Aorta (tissue), 5 donors: ENCODE results near the gene RBM47. TPM values are rescaled to one million over a fixed set of nuclear protein-coding genes. Genes with fewer than 3 reads are reported as not detected.

Experiments
- ATAC-seq: fragments of 200-7000 bp; cut with Tn5 transposase; one replicate; pipeline ENCODE4 v1.9.1; 2022; ENCODE audit warnings: moderate library complexity; ENCODE audit not compliant: low FRiP score
- DNase-seq, 2 donors: peaks; one replicate each; pipeline ENCODE4 v3.0.0-alpha.2; 2020
- H3K27ac ChIP-seq, 2 donors: one replicate each; pipeline ENCODE4 v1.5.1; 2013; ENCODE audit warnings: low read length in 2 of 2, mild to moderate bottlenecking in 2 of 2, moderate library complexity in 2 of 2, control low read depth in 1 of 2, inconsistent platforms in 1 of 2, low read depth in 1 of 2
- H3K27me3 ChIP-seq, 2 donors: one replicate each; pipeline ENCODE4 v1.6.1; 2013; ENCODE audit warnings: control low read depth in 1 of 2, low read length in 1 of 2, mild to moderate bottlenecking in 1 of 2, moderate library complexity in 1 of 2; ENCODE audit not compliant: insufficient read depth in 2 of 2, control insufficient read depth in 1 of 2
- H3K36me3 ChIP-seq, 2 donors: one replicate each; pipeline ENCODE4 v1.6.1; 2013; ENCODE audit warnings: control low read depth in 1 of 2, low read length in 1 of 2, mild to moderate bottlenecking in 1 of 2; ENCODE audit not compliant: insufficient read depth in 2 of 2, control insufficient read depth in 1 of 2
- H3K4me1 ChIP-seq, 2 donors: one replicate each; pipeline ENCODE4 v1.6.1; 2013; ENCODE audit warnings: low read length in 2 of 2, control low read depth in 1 of 2, mild to moderate bottlenecking in 1 of 2, moderate library complexity in 1 of 2; ENCODE audit not compliant: insufficient read depth in 2 of 2, control insufficient read depth in 1 of 2
- H3K4me3 ChIP-seq, 2 donors: one replicate each; pipeline ENCODE4 v1.5.1; 2013; ENCODE audit warnings: low read length in 2 of 2, control low read depth in 1 of 2, mild to moderate bottlenecking in 1 of 2
- H3K9me3 ChIP-seq: one replicate; pipeline ENCODE4 v1.6.1; 2013; ENCODE audit warnings: mild to moderate bottlenecking, low read length; ENCODE audit not compliant: control insufficient read depth
- WGBS, 2 donors: extraction: QIAGEN DNeasy Blood & Tissue Kit; methylation state at CpG; one replicate each; pipeline ENCODE4 v1.1.7; 2013; 5-methylcytosine and 5-hydroxymethylcytosine counted together
- intact Hi-C, 2 donors: fragments of 100-400 bp; cut with DNase I; formaldehyde crosslinking; loops; one replicate each; pipeline versions ENCODE4 v1.14.2 to v1.15.0; 2022
- long read RNA-seq, 2 donors: library from polyadenylated mRNA; unstranded; transcript quantifications; one replicate each; pipeline ENCODE4 v2.0.0, GENCODE V29; 2020 to 2021
- polyA plus RNA-seq, 2 donors: library from polyadenylated mRNA; stranded (reverse); fragments of 200-250 nt; gene quantifications; one replicate each; pipeline ENCODE4 v1.2.3, GENCODE V29; 2013
- total RNA-seq, 2 donors: library from RNA; stranded (reverse); fragmentation: NEBNext Ultra II Directional; extraction: Animal tissue kit (Norgen Biotek cat#: 25700); gene quantifications; one replicate each; pipeline ENCODE4 v1.2.1, GENCODE V29; 2021
- donor health status: healthy with polysubstance abuse.
- donor health status: Bipolar disorder and iron deficiency.
- donor health status: DM: no; HTN: no; CAD: no.
- donor health status: DM: no; HTN: no; CAD: no.
- donor health status: DM: yes; HTN: yes; CAD: no.

Gene RBM47
- total RNA-seq: 10 to 100 TPM; 20.7 to 33.5 TPM
- polyA plus RNA-seq: 10 to 100 TPM in 1 of 2 donors, 1 to 10 TPM in 1; 1.8 to 25.4 TPM
- long read RNA-seq, donor 1, partial matches to known transcripts: 0 of 11 reads
- long read RNA-seq, donor 1, other reads (novel, unspliced or antisense): 11 of 11 reads
- long read RNA-seq, donor 2, partial matches to known transcripts: 1 of 24 reads
- long read RNA-seq, donor 2, other reads (novel, unspliced or antisense): 23 of 24 reads

DNA sequence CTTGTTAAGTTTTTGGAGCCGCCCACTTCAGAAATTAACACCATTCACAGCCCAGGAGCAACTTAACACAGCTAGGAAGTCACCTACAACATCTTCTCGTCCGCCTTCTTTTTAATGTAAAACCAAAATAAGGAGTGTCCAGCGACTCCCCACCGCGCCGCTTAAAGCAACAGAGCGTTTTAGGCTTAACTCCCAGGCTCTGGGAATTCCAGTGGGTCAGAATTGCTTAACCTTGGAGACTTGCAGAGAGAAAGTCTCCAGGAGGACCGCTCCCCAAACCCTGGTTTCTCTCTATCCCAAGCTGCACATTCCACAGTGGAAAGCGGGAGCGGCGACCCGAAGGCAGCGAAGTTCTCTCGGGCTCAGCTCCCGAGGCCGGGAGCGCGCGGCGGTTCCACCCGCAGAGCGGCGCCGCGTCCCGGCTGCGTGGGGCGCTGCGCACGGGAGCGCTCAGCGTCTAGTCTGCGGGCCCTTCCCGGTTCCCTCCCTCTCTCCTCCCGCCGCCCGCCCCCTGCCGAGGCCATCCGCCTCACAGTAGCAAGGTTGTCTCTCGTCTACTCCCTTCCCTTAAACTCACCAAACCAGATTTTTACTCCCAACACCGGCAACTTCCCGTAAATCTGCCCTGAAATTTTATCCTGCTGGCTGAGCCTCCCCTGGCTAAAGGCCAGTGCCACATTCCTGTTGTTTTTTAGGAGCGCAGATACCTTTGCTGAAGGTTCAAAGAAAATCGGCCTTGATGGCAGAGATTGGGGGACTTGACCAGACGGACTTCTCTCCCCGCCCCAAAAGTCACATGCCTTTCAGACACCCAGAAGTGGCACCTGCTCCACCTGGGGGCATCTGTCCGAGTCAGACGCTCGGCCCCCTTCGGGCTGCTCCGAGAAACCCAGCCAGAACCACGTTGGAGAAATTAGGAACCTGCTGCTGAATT lies at the start of gene RBM47:
Gene RBM47 (minus strand): TSS at position 464 of the 934 bp plus-strand sequence. CDS start 190,971 bp downstream, outside the sequence.
- intact Hi-C loops: no loop called here
- ATAC-seq (peak; percentile 87), DNase-seq (peak; percentile 84 to 87)
- Histone ChIP-seq H3K4me1 (no peaks in the 10 kb centered on the region), H3K27ac (no peak within 1 kb of the TSS), H3K9me3 (peaks cover 2% of the 10 kb centered on the region), H3K4me3 (peak within 1 kb of the TSS; percentile 44 to 57), H3K27me3 (no peaks in the 10 kb centered on the region), H3K36me3 (no peaks in the 10 kb centered on the region)
- 2% methylated on average over 36 to 53 of the region's 53 CpGs for WGBS, 2 donors

DNA sequence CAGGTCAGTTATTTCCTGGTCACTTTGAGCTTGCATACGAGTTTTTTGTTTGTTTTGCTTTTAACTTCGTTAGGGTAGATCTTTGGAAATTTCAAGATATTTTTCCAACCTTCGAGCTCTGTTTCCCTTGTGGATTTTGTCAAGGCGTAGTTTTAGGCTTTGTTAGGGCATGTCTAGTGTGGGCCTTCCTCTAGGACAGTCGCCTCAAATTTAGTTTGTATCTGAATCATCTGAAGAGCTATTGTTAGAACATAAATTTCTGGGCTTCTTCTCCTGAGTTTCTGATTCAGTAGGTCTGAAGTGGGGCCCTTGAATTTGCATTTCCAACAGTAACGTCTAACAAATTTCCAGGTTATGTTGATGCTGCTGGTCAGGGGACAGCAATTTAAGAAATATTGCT lies 48.8 kb upstream of the RBM47 start:
- Histone ChIP-seq H3K4me3 (no peak overlapping the region), H3K9me3 (no peaks in the 10 kb centered on the region), H3K27ac (no peak overlapping the region), H3K36me3 (no peaks in the 10 kb centered on the region), H3K27me3 (no peaks in the 10 kb centered on the region), H3K4me1 (no peaks in the 10 kb centered on the region)
- intact Hi-C loops: no loop called here
- DNase-seq (no peak), ATAC-seq (no peak)
- WGBS, 2 donors: 77 to 80% methylated on average over 6 of the region's 6 CpGs

DNA sequence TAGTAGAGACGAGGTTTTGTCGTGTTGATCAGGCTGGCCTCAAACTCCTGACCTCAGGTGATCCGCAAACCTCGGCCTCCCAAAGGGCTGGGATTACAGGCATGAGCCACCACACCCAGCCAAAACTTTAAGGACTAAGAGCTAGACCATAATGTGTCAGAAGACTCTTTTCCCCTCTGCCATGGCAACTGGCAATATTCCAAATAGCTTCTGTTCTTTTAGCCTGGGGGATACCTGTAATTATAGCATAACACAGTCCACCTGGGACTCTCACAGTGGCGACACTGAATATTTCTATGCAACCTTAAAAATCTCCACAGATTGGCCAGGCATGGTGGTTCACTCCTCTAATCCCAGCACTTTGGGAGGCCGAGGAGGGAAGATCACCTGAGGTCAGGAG lies 45.5 kb upstream of the RBM47 start:
- DNase-seq (no peak), ATAC-seq (no peak)
- H3K4me1 ChIP-seq: no peaks in the 10 kb centered on the region
- intact Hi-C loops: no loop called here
- H3K9me3 ChIP-seq: no peaks in the 10 kb centered on the region
- no peak overlapping the region for H3K27ac ChIP-seq
- no peaks in the 10 kb centered on the region for H3K27me3 ChIP-seq
- no peak overlapping the region for H3K4me3 ChIP-seq
- no peaks in the 10 kb centered on the region for H3K36me3 ChIP-seq
- 81% methylated on average over 6 of the region's 6 CpGs for WGBS, 2 donors

DNA sequence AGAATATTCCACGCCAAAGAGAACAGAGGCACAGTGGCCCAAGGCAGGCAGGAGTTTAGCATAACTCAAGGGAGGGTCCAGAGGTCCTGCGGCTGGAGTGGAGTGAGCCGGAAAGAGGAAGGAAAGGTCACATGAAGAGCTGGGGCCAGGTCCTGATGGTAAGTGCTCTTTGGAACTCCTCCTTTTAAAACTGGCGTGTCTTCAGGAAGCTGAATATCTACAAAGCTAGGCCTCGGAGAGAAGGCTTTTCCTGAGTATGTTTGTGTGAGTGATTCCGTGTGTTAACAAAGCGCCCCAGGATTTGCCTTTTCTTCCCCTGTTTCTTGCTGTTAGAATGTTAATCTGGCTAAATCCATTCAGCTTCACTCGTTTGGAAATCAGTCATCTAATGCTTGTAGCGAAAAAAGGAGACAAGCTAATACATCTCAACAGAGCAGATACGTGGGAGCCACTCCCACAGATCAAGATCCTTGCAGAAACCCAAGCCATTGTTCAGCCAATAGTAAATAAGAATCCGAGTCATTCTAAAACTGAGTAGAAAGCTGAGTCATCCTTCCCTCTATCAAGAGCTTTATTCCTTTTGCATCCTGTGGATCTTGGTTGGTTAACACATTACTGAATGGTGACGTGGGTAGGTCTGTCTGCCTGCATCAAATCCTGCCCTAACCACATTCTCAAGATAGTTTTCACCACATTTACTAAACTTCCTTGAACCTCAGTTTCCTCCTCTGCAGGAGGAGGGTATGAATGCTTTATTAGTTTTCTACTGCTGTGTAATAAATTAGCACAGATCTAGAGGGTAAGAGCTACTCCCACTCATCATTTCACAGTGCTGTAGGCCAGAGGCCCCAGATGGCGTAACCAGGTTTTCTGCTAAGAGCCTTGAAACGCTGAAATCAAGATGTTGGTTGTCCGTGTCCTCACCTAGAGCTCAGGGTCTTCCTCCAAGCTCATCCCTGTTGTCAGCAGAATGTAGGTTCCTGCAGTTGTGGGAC lies 43.2 kb upstream of the RBM47 start:
- no peak overlapping the region for H3K4me3 ChIP-seq
- H3K27me3 ChIP-seq: no peaks in the 10 kb centered on the region
- ATAC-seq: no peak
- H3K36me3 ChIP-seq: no peaks in the 10 kb centered on the region
- no peaks in the 10 kb centered on the region for H3K4me1 ChIP-seq
- intact Hi-C loops: no loop called here
- no peak overlapping the region for H3K27ac ChIP-seq
- peak in 1 of 2 donors; percentile 61 for DNase-seq
- H3K9me3 ChIP-seq: no peaks in the 10 kb centered on the region
- 63 to 66% methylated on average over 15 of the region's 15 CpGs for WGBS, 2 donors

DNA sequence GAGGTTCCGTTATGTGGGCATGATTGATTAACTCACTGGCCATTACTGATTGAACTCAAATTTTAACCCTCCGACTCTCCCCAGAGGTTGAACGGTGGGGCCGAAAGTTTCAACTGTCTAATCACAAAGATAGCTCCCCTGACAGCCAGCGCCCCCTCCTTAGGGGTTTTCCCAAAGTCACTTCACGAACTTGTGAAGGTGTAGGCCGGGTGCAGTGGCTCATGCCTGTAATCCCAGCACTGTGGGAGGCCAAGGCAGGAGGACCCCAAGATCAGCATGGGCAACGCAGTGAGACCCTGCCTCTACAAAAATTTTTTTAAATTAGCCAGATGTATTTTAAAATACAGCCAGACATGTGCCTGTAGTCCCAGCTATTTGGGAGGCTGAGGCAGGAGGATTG lies 39.8 kb upstream of the RBM47 start:
- DNase-seq (no peak), ATAC-seq (no peak)
- Histone ChIP-seq H3K27me3 (no peaks in the 10 kb centered on the region), H3K36me3 (no peaks in the 10 kb centered on the region), H3K4me1 (no peaks in the 10 kb centered on the region), H3K4me3 (no peak overlapping the region), H3K27ac (no peak overlapping the region), H3K9me3 (no peaks in the 10 kb centered on the region)
- WGBS, 2 donors: 88 to 91% methylated on average over 8 of the region's 8 CpGs
- intact Hi-C loops: no loop called here

DNA sequence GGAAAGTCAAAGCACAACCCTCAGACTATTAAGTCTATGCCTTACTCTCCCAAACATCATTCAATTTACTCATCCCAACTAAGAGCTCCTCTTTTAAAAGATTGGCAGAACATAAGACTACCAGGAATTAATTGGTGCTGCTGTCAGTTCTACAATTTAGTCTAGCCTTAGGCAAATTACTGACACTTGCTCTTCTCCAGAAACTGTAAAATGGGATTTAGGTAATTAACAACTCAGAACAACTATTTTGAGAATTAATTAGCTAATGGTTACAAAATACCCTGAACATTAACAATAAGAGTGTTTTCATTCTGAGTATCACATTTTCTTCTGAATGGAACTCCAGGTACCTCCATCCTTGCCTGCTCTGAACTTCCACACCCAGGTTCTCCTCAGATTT lies 36.2 kb upstream of the RBM47 start:
- no peak overlapping the region for H3K27ac ChIP-seq
- intact Hi-C loops: no loop called here
- H3K9me3 ChIP-seq: no peaks in the 10 kb centered on the region
- H3K4me1 ChIP-seq: peaks cover 0 to 4% of the 10 kb centered on the region in 2 donors
- no peak for ATAC-seq
- H3K36me3 ChIP-seq: no peaks in the 10 kb centered on the region
- no peaks in the 10 kb centered on the region for H3K27me3 ChIP-seq
- no peak for DNase-seq
- no peak overlapping the region for H3K4me3 ChIP-seq

DNA sequence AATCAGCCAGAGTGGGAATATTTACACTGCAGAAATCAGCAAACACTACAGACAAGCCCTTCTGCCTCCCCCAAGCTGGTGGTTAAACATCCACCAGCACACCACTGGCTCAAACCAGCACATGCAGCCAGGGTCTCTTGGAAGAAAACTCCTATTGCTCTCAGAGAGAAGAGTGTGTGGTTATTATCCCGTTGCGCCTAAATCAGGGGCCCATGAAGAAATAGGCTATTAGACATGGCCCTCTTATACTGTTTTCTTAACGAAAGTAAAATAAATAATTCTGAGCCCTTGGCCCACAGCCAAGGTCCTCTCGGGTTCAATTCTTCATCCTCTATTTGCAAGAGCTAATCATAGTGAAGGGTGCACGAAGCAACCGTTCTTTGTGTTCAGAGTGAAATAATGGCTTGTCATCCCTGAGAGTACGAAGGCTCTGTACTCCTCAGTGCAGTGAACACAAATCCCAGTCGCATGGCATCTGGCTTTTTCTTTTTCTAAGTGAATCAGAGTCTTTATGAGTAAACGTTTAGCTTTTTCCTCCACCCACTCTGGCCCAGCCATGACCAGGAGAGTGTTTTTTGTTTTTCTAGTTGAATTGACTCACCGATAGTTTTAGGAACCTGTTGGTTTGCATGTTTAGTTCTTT lies 33.4 kb upstream of the RBM47 start:
- ATAC-seq: peak; percentile 33
- no peaks in the 10 kb centered on the region for H3K36me3 ChIP-seq

GRCh38 chr4:40661803-40662202 lies 32.1 kb upstream of the RBM47 start:
- Histone ChIP-seq H3K9me3 (no peaks in the 10 kb centered on the region), H3K27ac (no peak overlapping the region), H3K4me1 (peaks cover 0 to 4% of the 10 kb centered on the region in 2 donors), H3K36me3 (no peaks in the 10 kb centered on the region), H3K4me3 (no peak overlapping the region), H3K27me3 (no peaks in the 10 kb centered on the region)
- no peak for ATAC-seq
- intact Hi-C loops: no loop called here
- no peak for DNase-seq
- WGBS, 2 donors: 78 to 81% methylated on average over 4 of the region's 4 CpGs

More for the DNA sequence above, 33.4 kb upstream of the RBM47 start:
- Histone ChIP-seq H3K27ac (no peak overlapping the region), H3K27me3 (no peaks in the 10 kb centered on the region), H3K9me3 (no peaks in the 10 kb centered on the region), H3K4me3 (no peak overlapping the region), H3K4me1 (peaks cover 0 to 4% of the 10 kb centered on the region in 2 donors)
- intact Hi-C loops: no loop called here
- 5 to 10% methylated on average over 10 of the region's 10 CpGs for WGBS, 2 donors
- no peak for DNase-seq
